Measurements from ENCODE around the gene PTPRR.
A peak's percentile ranks its signal among the peaks of the same experiment; 100 is the strongest.

PTPRR gene

GRCh38 chr12:70908978-70909377 lies 11.6 kb downstream of the PTPRR start:
- no peak for DNase-seq

GRCh38 chr12:70907412-70907811 lies 13.1 kb downstream of the PTPRR start:
- DNase-seq = no peak

- DNase-seq = no peak
These were observed 24.6 kb downstream of the PTPRR start for GRCh38 chr12:70895956-70896355.

- DNase-seq = no peak
These were observed 27.9 kb downstream of the PTPRR start for GRCh38 chr12:70892593-70892992.

GRCh38 chr12:70890895-70891832 lies 29.4 kb downstream of the PTPRR start:
- DNase-seq = peak; percentile 8

- DNase-seq = no peak
These were observed 34.6 kb downstream of the PTPRR start for GRCh38 chr12:70885956-70886355.

DNA sequence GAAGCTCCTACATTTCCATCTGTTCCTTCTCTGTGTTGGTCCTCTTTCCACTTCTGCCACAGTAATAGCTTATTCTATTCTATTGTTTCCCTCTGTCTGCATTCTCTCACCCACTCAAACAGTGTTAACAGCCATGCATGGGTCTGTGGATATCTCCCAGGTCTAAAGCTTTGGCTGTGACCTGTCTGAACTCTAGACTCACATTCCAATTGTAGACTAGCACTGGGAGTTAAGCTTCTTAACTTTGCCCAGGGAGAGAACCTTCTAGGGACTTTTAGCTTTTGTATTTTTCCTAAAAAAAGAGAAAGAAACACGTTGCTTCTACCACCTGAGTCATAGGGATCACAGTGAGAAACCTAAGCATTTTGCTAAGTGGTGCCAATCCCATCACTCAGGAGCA lies 36.7 kb downstream of the PTPRR start:
- no peak for DNase-seq

GRCh38 chr12:70880744-70881143 lies 39.8 kb downstream of the PTPRR start:
- no peak for DNase-seq

DNA sequence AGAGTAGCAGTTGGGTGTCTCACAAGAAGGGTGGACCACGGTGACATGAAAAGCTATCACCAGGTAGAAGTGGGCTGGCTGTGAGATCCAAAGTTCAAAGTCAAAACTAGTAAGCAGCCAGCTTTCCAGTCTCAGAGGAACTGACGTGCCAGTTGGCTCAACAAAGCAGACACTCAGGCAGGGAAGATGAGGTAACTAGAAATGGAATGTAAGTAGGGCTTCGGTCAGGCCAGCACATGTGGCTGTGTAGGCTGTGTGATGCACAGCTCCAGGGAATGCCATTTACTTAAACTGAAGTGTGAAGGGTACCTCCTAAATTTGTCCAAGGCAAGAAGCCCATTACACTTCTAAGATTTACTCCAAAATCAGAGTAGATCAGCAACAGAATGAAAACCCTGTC lies 43.6 kb downstream of the PTPRR start:
- DNase-seq = no peak

- no peak for DNase-seq
These were observed 44.9 kb downstream of the PTPRR start for GRCh38 chr12:70875628-70876027.

GRCh38 chr12:70854881-70855568 lies 65.5 kb downstream of the PTPRR start:
- no peak for DNase-seq

- DNase-seq = no peak
These were observed 66.4 kb downstream of the PTPRR start for GRCh38 chr12:70854138-70854537.

DNA sequence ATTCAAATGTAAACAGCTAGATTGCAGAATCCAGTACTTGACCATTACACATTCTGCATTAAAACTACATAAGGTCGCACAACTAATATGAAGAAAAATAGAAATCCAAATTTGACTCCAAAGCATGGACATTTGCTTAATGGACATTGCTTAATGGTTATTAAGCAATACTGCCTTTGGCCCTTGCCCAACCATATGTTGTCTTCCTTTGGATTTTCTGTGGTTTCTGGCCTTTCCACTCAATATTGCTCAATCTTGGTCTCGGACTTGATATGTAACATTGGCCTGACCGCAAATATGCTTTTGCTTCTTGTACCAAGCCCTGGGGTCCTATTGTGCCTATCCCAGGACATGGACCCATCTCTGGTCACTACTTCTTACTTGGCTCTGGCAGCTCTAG lies 67.2 kb downstream of the PTPRR start:
- DNase-seq = no peak

DNA sequence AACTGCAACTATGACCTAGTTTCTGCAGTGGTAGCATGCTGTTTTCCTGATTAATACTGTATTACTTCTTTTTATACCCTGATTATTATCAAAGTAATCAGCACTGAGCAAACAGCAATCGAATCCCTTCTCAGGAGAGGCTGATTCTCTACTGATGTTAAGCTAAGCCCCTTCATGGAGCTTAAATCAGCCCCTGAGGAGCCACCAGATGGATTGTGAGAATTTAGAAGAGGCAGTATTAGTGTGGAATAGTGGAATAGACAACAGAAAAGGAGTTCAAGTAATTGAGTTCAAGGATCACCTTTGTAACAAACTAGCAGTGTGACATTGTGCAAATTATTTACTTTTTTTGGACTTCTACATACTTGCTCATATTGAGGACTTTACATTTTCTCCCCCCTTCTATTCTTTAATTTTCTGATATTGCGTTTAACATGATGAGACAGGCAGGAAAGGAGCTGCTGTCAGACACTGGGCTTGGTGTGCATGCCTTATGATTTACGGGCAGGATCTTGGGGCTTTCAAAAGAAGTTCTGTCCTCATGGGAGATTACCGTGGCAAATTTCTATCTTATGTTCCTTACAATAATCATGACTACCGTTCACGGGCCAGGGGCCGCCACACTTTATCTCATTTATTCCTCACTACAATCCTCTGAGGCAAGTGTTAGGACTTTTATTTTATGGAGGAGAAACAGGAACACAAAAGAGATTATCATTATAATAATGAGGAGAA lies 68.0 kb downstream of the PTPRR start:
- DNase-seq = no peak

DNA sequence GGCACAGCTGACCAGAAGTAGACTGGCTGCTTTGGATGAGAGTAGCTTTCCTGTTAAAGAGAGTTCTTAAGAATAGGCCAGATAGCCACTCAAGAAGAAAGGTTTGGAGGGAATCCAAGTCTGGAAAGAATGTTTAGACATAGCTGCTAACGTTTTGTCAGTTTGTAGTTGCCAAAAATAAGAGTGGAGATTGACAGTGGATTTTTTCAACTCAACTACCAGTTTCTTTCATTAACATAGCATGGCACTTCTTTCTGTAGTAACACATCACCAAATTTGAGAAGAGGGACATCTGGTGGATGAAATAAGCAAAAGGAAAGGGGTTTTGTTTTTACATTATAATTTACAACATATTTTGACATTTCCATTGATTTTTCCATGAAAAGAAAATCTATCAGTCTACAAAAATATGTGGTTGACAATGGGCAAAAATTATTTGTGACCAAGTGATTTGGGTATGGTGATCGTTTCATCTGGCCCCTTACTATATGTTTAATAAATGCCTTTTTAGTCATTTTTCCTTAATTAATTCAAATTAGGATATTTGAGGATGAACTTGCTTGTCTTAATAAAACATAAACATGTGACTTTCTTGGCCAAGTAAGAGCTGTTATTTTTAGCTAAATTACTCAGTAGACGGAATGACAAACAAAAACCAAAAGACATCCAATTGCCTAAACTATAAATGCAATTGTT lies 71.1 kb downstream of the PTPRR start:
- no peak for DNase-seq

- no peak for DNase-seq
These were observed 72.7 kb downstream of the PTPRR start for GRCh38 chr12:70847871-70848270.

- no peak for DNase-seq
These were observed 75.3 kb downstream of the PTPRR start for GRCh38 chr12:70845268-70845667.

DNA sequence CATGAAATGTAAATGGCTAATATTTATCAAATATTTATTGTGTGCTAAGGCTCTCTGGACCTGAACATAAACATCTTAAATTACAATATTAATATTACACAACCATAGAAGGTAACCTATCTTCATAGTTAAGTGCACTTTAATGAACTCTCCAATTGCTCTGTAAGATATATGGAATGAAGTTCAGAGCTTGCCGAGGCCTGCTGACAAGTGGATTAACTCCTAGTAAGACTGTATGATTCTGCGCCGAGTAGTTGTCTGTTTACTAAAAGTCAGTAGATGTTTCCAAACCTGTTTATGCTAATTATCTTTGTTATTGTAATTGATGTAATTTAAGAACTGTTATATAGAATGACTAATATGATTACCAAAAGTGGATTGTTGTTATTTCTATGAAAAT lies 77.2 kb downstream of the PTPRR start:
- DNase-seq = no peak

DNA sequence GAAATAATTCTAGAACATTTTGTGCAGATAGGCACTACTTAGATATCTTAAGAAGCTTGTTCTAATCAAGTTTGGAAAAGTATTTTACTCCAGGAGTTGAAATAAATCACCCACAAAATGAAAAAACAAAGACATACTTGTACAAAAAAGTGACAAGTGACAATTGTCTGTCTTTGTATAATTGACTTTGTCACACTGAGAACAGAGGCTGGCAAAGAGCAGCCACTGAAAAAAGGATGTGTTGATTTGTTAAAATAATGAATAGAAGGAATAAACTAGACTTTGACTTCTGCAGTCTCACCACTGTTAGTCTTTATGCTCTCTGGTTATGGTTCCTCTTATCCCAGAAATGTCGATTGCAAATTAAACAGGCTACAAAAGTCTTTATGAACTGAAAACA lies 77.6 kb downstream of the PTPRR start:
- no peak for DNase-seq

- no peak for DNase-seq
These were observed 78.4 kb downstream of the PTPRR start for GRCh38 chr12:70842136-70842535.

GRCh38 chr12:70840656-70841350 lies 79.7 kb downstream of the PTPRR start:
- no peak for DNase-seq

DNA sequence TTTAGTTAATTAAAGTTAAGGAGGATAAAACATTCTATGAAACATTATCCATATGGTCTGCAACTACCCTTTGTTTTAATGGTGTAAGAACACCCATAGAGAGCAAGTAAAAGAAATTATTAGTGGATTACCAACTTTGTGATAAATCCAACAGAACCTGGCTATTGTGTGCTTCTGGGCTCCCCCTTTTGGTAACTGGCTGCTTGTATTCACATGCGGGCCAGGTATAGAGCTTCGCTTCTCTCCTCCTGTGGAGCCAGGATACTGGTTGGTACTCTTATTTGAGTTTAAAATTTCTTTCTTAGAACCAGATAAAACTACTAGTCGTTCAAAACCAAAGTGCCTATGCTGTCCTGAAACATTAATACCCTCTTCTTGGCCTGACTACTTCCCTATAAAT lies 81.0 kb downstream of the PTPRR start:
- DNase-seq = no peak
